GM03348 (cell line): ENCODE measurements around the gene ZNF263.

Source experiments
- DNase-seq: peaks from one replicate; pipeline ENCODE4 v3.0.0; 2012; ENCODE audit warnings: low spot score

ZNF263 gene

GRCh38 chr16:3327514-3327913 is 44.2 kb downstream of the ZNF263 start:
- DNase-seq = no peak

- DNase-seq = no peak
These were observed 44.8 kb downstream of the ZNF263 start for GRCh38 chr16:3328104-3328503.

DNA sequence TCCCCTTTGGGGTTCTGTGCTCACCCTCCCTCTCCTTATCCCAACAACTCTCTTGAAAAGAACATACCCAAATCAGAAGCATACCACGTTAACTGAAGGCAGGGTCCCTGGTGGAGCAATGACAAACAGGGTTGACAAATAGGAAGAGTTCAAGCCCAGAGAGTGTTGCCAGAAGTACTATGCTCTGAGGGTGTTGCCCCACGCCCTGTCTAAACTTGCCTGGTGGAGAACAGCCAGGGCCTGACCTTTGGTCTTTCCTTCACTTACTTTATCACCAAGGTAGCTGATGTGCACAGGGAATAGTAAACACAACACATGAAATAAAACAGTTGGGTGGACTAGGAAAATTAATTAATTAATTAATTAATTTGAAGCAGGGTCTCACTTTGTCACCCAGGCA is 45.4 kb downstream of the ZNF263 start:
- no peak for DNase-seq
